Nephron (organoid): ENCODE results near the gene POMP.

Source experiments
- H3K27ac Mint-ChIP-seq, 3 experiments: 2 replicates each; pipeline ENCODE4 v1.8.0; 2020; ENCODE audit warnings: mixed read lengths in 3 of 3, mild to moderate bottlenecking in 2 of 3, moderate library complexity in 1 of 3
- H3K27me3 Mint-ChIP-seq: 2 replicates; pipeline ENCODE4 v1.8.0; 2021; ENCODE audit warnings: low read depth, mild to moderate bottlenecking, moderate library complexity, mixed read lengths
- H3K36me3 Mint-ChIP-seq: 2 replicates; pipeline ENCODE4 v1.8.0; 2020; ENCODE audit warnings: low read depth, mixed read lengths
- H3K4me1 Mint-ChIP-seq: 2 replicates; pipeline ENCODE4 v1.8.0; 2020; ENCODE audit warnings: mixed read lengths
- H3K4me3 Mint-ChIP-seq, 3 experiments: 2 replicates each; pipeline ENCODE4 v1.8.0; 2020; ENCODE audit warnings: mild to moderate bottlenecking in 3 of 3, mixed read lengths in 3 of 3, moderate library complexity in 2 of 3
- H3K9me3 Mint-ChIP-seq: 2 replicates; pipeline ENCODE4 v1.8.0; 2020; ENCODE audit warnings: mixed read lengths
- TF ChIP-seq, protein P1 (sequence below), 3 experiments: fragments of 200-600 bp; sonication (generic); IDR thresholded peaks; one replicate each; pipeline ENCODE4 v1.5.0; 2021; ENCODE audit warnings: antibody characterized with exemption in 3 of 3; ENCODE audit not compliant: unreplicated experiment in 3 of 3

Gene POMP

DNA sequence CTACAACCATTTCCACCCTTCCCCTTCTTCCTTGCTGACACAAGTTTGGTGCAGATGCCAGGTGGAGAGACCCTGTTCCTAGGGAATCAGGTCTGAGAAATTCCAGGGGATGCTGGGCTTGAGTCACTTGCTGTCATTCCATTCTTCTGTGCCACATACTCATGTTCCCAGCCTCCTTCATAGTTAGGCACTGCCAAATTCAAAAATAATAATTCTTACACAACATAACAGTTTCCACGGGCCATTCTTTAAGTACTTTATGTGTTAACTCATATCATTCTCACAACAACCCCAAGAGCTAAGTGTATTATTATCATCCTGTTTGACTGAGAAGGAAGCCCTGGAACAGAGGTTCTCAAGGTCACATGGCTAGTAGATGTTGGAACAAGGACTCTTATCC, 27.1 kb upstream of the POMP start:
- TF ChIP-seq, protein P1, sequence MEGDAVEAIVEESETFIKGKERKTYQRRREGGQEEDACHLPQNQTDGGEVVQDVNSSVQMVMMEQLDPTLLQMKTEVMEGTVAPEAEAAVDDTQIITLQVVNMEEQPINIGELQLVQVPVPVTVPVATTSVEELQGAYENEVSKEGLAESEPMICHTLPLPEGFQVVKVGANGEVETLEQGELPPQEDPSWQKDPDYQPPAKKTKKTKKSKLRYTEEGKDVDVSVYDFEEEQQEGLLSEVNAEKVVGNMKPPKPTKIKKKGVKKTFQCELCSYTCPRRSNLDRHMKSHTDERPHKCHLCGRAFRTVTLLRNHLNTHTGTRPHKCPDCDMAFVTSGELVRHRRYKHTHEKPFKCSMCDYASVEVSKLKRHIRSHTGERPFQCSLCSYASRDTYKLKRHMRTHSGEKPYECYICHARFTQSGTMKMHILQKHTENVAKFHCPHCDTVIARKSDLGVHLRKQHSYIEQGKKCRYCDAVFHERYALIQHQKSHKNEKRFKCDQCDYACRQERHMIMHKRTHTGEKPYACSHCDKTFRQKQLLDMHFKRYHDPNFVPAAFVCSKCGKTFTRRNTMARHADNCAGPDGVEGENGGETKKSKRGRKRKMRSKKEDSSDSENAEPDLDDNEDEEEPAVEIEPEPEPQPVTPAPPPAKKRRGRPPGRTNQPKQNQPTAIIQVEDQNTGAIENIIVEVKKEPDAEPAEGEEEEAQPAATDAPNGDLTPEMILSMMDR (IDR thresholded peaks at IDR 0.05; ENCODE audit: unreplicated experiment in 3 of 3): no peak
- Mint-ChIP-seq H3K27ac (no peak overlapping the region), H3K9me3 (no peaks in the 10 kb centered on the region), H3K36me3 (no peaks in the 10 kb centered on the region), H3K4me1 (no peaks in the 10 kb centered on the region), H3K4me3 (no peak overlapping the region), H3K27me3 (no peaks in the 10 kb centered on the region)

DNA sequence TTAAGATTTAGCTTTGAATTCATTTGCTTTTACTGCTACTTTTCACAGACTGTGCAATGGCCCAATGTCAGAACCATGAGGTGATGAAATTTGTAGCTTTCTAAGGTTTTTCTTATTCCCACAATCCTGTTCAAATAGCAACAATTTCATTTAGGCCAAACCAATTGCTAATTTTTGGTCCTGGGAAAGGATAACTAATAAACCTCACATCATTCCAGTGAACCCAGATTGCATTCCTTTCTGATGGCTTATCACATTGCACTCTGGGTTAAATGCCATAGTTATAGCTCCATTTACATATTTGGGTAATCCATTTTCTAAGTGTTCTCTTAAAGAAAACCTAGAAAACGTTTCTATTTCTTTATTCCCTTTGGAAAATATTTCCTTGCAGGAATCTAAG, 22.9 kb upstream of the POMP start:
- Mint-ChIP-seq H3K27ac (no peak overlapping the region), H3K9me3 (no peaks in the 10 kb centered on the region), H3K4me1 (peaks cover 7% of the 10 kb centered on the region), H3K4me3 (no peak overlapping the region), H3K27me3 (no peaks in the 10 kb centered on the region), H3K36me3 (no peaks in the 10 kb centered on the region)
- TF ChIP-seq, protein P1 (IDR thresholded peaks at IDR 0.05; ENCODE audit: unreplicated experiment in 3 of 3): no peak

DNA sequence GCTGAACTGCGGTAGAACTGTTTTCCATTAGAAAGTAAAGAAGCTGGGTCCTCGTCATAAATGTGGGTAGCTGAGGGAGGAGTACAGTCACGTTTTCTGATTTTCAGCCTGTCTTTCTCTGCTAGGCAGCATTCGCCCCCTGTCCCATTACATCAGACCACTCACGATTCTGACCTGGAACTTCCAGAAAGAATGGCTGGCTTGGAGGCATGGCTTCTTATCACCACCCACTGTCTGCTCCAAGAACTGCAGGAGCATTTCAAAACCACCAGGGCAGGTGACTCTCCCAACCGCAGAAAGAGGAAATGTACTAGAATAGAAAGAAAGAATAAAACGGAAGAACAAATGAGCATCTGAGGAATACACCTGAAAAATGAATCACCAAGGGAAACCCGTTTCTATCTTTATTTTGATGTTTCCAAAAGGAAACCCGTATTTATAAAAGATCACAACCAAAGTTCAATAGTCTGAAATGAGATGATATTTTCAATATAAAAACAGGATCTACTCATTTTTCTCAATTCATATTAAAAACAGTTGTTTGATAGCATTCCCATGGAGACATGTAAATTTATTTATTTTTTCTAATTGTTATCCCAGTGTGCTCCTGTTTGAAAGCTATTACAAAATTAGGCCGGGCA, 22.1 kb upstream of the POMP start:
- no peak overlapping the region for H3K27ac Mint-ChIP-seq

DNA sequence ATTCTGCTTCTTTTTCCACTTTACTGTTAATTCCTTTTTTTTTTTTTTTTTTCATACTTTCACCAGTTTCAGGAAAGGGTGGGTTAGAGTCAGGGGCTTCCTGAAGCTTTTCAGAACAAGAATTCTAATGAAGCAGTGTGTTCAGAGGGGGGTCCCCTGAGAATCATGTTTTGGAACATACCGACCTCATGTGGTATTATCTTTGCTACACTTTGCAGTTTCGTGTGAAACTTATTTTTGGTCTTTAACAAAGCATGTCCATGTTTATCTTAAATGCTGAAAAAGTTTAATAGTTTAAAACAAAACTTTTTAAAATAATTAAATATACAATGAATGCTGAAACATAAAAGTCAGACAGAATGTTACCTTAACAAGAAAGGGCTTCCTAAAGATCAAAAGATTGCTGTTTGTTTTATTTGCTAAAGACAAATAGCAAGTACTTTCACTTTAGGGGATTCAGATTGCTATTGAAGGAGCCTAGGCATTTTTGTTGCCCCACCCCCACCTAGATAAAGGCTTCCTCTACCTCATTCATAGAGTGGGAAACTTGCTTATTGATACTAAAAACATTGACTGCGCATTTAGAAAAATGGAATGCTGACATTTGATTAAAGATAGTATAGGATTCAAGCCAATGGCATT, 21.1 kb upstream of the POMP start:
- H3K4me1 Mint-ChIP-seq: peaks cover 9% of the 10 kb centered on the region
- no peaks in the 10 kb centered on the region for H3K36me3 Mint-ChIP-seq
- TF ChIP-seq, protein P1 (IDR thresholded peaks at IDR 0.05; ENCODE audit: unreplicated experiment in 3 of 3): no peak
- no peaks in the 10 kb centered on the region for H3K27me3 Mint-ChIP-seq
- no peak overlapping the region for H3K4me3 Mint-ChIP-seq
- H3K27ac Mint-ChIP-seq: no peak overlapping the region
- no peaks in the 10 kb centered on the region for H3K9me3 Mint-ChIP-seq

More for the DNA sequence above, 22.1 kb upstream of the POMP start:
- no peaks in the 10 kb centered on the region for H3K27me3 Mint-ChIP-seq
- no peaks in the 10 kb centered on the region for H3K9me3 Mint-ChIP-seq
- H3K36me3 Mint-ChIP-seq: no peaks in the 10 kb centered on the region
- TF ChIP-seq, protein P1 (IDR thresholded peaks at IDR 0.05; ENCODE audit: unreplicated experiment in 3 of 3): peak; percentile 72 to 79 (median 79)
- peaks cover 9% of the 10 kb centered on the region for H3K4me1 Mint-ChIP-seq
- H3K4me3 Mint-ChIP-seq: no peak overlapping the region

DNA sequence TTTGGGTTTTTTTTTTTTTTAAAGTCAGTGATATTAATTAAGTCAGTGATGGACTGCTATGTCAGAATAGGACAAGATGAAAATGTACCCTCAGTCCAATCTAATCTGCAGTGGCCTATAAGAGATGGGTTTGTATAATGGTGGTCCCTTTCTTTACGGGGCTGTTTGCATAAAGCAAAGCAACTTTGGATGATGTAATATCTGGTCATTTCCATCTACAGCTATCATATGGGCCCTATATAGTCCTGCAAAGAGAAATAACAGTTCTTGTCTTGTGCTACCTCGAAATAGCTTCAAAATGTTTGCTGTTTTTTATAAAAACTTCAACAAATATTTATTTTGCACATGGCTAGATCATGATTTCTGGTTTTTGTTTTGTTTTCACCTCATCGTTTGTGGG, 20.2 kb upstream of the POMP start:
- H3K27ac Mint-ChIP-seq: no peak overlapping the region
- TF ChIP-seq, protein P1 (IDR thresholded peaks at IDR 0.05; ENCODE audit: unreplicated experiment in 3 of 3): no peak
- no peaks in the 10 kb centered on the region for H3K36me3 Mint-ChIP-seq
- H3K4me3 Mint-ChIP-seq: no peak overlapping the region
- peaks cover 9% of the 10 kb centered on the region for H3K4me1 Mint-ChIP-seq
- H3K9me3 Mint-ChIP-seq: no peaks in the 10 kb centered on the region
- H3K27me3 Mint-ChIP-seq: no peaks in the 10 kb centered on the region
